GM18951 (cell line): Measurements from ENCODE around the gene SYNCRIP.
"Not testable (repeated sequence)": the region's sequence is repeated elsewhere in the genome, so short reads cannot be mapped to it uniquely, and the experiment has no call there.

Source experiments
- POLR2A ChIP-seq: IDR thresholded peaks from 4 replicates; pipeline ENCODE4 v1.6.1; 2011; ENCODE audit warnings: mild to moderate bottlenecking; ENCODE audit not compliant: insufficient read length, insufficient read depth; ENCODE audit errors: extremely low read depth
- in situ Hi-C: fragments of 300-500 bp; cut with MboI; formaldehyde crosslinking; loops from one replicate; pipeline ENCODE4 v1.12.0; 2022; ENCODE audit warnings: low sequenced_read_pairs, mixed read lengths, inconsistent platforms; ENCODE audit not compliant: unreplicated experiment

The SYNCRIP gene

GRCh38 chr6:85643537-85644278, 1.0 kb upstream of the SYNCRIP start:
- in situ Hi-C loops: no loop called here
- peak; percentile 62 for TF ChIP-seq POLR2A

DNA sequence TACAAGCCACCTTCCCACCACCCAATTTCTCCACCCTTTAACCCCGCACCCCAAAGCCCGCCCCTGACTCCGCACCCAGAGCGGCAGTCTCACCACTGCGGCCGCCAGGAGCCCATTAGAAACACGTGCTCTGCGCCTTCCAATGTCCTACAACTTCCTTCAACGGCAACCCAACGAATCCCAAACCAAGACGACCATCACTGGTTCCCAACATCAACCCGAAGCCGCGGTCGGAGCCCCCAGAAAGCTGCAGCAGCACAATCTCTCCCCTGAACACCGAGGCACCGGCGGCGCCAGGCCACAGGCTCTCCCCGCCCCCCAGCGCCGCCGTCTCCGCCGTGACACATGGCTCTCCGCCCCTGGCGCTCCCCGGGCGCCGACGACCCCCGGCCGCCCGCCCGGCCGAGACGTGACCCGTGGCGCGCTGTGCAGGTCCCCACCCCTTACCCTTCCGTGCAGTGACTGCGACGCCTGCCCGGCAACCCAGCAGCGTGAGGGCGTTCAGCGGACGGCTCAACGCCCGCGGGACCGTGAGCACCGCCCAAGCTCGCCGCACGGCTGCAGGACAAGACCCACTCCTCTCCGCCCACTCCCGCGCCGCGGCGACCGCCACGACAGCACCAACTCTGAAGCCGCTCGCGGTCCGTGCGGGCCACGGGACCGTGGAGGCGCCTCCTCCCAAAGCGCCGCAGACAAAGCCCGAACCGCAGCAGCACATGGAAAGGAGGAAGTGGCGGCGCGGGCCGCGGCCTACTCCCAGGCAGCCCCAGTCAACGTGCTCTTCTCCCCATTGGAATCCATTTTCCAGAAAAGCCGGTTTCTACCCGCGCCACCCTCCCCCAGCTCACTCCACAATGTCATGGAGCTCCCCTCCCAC, 551 bp downstream of the SYNCRIP start:
- no peak for TF ChIP-seq POLR2A
- in situ Hi-C loops: no loop called here

DNA sequence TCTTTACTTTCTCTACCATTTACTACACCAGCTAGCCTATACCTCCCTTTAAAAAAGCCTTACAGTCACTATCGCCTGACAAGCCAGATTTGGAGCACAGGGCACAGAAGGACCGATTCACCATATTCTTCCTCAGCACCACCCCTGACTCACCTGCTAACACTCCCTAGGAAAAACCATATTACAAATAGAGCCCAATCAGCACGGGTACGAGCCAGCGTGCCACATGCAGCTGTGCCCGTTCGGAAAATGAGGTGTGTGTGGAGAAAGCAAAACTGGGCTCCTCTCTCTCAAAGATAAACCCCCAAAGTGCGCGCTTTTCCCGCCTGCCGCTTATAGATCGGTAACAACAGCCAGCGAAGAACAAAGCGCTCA, 1.2 kb downstream of the SYNCRIP start:
- no peak for TF ChIP-seq POLR2A
- in situ Hi-C loops: no loop called here

DNA sequence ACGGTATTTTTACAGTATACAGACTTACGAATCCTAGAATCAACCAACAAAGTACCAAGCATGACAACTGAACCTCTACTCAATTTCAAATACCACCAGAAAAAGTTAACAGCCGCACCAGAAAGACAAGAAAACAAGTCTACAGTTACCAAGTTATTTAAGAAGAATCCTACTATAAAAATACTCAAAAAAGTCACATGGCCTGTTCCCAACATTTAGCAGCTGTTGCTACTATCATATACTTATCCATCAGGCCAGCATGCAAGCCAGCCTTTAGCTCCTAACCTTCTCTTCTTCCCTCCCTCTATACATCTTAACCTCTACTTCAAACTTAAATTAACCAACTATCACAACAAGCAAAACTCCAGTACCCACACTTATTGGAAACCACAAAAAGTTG, 1.9 kb downstream of the SYNCRIP start:
- TF ChIP-seq POLR2A: no peak
- in situ Hi-C loops: no loop called here

GRCh38 chr6:85637579-85637978, 5.1 kb downstream of the SYNCRIP start:
- in situ Hi-C loops: loop anchor here (5.0 kb wide), 1 partner anchor 40 kb away; no protein-coding TSS in a partner anchor
- TF ChIP-seq POLR2A: no peak

- TF ChIP-seq POLR2A: no peak
- in situ Hi-C loops: no loop called here
Observed at GRCh38 chr6:85632164-85632942, 10.3 kb downstream of the SYNCRIP start.

DNA sequence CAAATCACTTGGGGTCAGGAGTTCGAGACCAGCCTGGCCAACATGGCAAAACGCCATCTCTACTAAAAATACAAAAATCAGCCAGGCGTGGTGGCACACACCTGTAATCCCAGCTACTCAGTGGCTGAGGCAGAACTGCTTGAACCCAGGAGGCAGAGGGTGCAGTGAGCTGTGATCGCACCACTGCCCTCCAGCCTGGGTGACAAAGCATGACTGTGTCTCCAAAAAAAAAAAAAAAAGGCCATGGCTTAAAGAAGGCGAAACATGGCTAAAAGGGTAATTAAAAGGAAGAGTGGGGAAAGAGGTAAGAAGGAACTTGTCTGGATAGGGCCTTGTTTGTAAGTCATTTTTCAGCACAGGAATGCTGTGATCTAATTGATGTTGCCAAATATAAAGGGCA, 11.6 kb downstream of the SYNCRIP start:
- in situ Hi-C loops: not testable (repeated sequence)

DNA sequence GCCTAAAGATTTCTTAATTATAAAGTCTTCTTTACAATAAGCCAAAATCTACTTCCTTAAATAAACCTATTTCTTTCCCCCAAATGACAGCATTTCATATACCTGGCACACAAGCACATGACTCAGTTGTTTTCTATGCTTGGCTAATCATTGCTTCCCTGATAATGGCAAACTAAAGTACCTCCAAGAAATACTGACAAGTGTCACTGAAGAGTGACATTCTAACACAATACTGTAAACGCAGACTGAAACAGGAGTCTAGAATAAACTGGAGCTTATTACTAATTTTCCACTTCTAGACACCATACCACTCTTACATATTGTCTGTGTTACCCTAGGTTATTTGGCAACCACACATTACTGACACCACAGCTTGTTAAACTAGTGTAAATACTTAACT, 14.3 kb downstream of the SYNCRIP start:
- no peak for TF ChIP-seq POLR2A
- in situ Hi-C loops: no loop called here

GRCh38 chr6:85620308-85620707, 22.4 kb downstream of the SYNCRIP start:
- in situ Hi-C loops: no loop called here
- TF ChIP-seq POLR2A: no peak

- in situ Hi-C loops: no loop called here
- TF ChIP-seq POLR2A: no peak
Observed at GRCh38 chr6:85614780-85615179, 27.9 kb downstream of the SYNCRIP start.

DNA sequence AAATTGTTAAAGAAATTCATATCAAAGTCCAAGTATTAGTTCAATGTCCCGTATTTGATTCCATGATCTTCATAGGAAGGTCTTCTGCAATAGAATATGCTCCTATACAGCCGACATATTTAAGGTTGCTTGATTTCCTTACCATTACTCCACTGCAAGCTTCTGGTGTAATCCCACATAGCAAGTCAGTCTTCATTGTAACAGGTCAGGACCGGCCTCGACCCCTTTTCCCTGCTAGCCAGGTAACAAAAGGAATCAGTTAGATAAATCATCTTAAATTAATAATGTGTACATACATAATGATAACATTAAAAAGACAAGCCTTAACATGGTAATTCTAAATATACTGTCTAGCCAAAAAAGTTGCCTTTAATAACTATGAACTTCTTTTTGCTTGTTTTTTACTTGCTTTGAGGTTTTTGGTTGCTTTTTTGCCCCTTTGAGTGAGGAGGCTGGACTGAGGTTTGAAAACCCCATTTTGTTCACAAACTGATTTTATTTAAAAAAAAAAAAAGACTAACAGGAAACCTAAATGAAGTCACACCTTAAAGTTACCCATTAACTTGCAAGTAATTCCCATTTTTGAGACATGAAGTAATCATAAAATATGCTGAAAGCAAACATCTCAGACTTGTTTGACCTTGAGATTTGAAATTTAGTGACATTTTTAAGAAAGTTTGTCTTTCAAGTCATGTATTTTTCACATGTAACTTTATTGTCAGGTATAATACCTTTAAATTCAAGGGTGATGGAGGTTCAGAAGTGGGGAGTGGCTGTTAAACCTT, 29.8 kb downstream of the SYNCRIP start:
- in situ Hi-C loops: no loop called here
- TF ChIP-seq POLR2A: no peak

DNA sequence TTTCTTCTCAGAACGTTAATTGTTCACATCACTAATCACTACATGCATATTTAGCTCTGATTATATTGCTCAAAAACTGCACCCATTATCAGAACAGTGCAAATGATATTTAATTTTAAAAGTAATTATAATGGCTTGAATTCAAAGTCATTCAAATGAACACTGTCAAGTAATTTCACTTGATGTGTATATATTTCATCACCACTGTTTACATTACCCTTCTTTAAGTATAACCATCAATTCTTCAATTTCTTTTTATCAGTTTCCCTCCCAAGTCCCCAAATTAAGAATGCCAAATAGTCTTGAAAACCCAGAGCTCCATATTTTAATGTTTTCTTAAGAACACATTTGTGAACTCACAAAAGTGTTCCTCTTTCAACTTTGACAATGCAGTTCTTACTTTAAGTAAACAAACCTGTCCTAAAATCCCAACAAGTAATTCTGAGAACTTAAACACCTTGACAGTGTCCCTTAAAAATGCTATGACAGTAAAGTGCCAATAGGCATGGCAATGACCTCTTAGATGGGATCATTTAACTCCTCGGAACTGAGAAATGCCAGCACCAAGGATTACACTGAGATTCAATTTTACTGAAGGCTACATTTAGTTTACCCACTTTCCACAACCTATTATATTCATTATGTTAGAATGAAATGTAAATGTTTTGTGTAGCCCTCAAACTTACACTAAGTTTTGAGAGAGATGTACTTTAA, 32.3 kb downstream of the SYNCRIP start:
- no peak for TF ChIP-seq POLR2A
- in situ Hi-C loops: no loop called here
